ENCODE results near the gene FANCD2. TPM values are rescaled to one million over a fixed set of nuclear protein-coding genes. Genes with fewer than 3 reads are reported as not detected.
"Not testable (repeated sequence)": the region's sequence is repeated elsewhere in the genome, so short reads cannot be mapped to it uniquely, and the experiment has no call there.

Gene FANCD2
- total RNA-seq, 1 donor from 2014 or later: 2.1 TPM

GRCh38 chr3:10088256-10088655, 62.0 kb downstream of the FANCD2 start:
- no peak overlapping the region for H3K4me3 ChIP-seq (ENCODE audit: low read depth, low read length)
- FAIRE-seq: no peak
- peaks cover 1% of the 10 kb centered on the region for H3K36me3 ChIP-seq (ENCODE audit: control insufficient read depth, insufficient read depth, low read length)
- no peaks in the 10 kb centered on the region for H3K27me3 ChIP-seq (ENCODE audit: control insufficient read depth, insufficient read depth, low read length)
- no peak for DNase-seq (ENCODE audit: low read depth)
- no peak for TF ChIP-seq CTCF (IDR thresholded peaks at IDR 0.05; ENCODE audit: insufficient read depth, low read length, severe bottlenecking)

GRCh38 chr3:10090179-10090578, 63.9 kb downstream of the FANCD2 start:
- TF ChIP-seq CTCF (IDR thresholded peaks at IDR 0.05; ENCODE audit: insufficient read depth, low read length, severe bottlenecking): no peak
- Histone ChIP-seq H3K27me3 (ENCODE audit: control insufficient read depth, insufficient read depth, low read length) (no peaks in the 10 kb centered on the region), H3K36me3 (ENCODE audit: control insufficient read depth, insufficient read depth, low read length) (peaks cover 1% of the 10 kb centered on the region), H3K4me3 (ENCODE audit: low read depth, low read length) (no peak overlapping the region)
- DNase-seq (ENCODE audit: low read depth) (no peak), FAIRE-seq (no peak)

- DNase-seq (ENCODE audit: low read depth); H3K4me3 ChIP-seq (ENCODE audit: low read depth, low read length); H3K36me3 ChIP-seq (ENCODE audit: control insufficient read depth, insufficient read depth, low read length); H3K27me3 ChIP-seq (ENCODE audit: control insufficient read depth, insufficient read depth, low read length); FAIRE-seq: not testable (repeated sequence)
These were observed 64.5 kb downstream of the FANCD2 start for GRCh38 chr3:10090774-10091173.

- not testable (repeated sequence) for H3K36me3 ChIP-seq (ENCODE audit: control insufficient read depth, insufficient read depth, low read length); DNase-seq (ENCODE audit: low read depth); FAIRE-seq; H3K4me3 ChIP-seq (ENCODE audit: low read depth, low read length); H3K27me3 ChIP-seq (ENCODE audit: control insufficient read depth, insufficient read depth, low read length)
These were observed 65.2 kb downstream of the FANCD2 start for GRCh38 chr3:10091387-10091786.

- no peak for TF ChIP-seq CTCF (IDR thresholded peaks at IDR 0.05; ENCODE audit: insufficient read depth, low read length, severe bottlenecking)
- FAIRE-seq (no peak), DNase-seq (ENCODE audit: low read depth) (no peak)
- H3K4me3 ChIP-seq (ENCODE audit: low read depth, low read length): no peak overlapping the region
- no peaks in the 10 kb centered on the region for H3K27me3 ChIP-seq (ENCODE audit: control insufficient read depth, insufficient read depth, low read length)
- H3K36me3 ChIP-seq (ENCODE audit: control insufficient read depth, insufficient read depth, low read length): peaks cover 1% of the 10 kb centered on the region
These were observed 67.4 kb downstream of the FANCD2 start for GRCh38 chr3:10093678-10094077.

GRCh38 chr3:10099041-10099440, 72.8 kb downstream of the FANCD2 start:
- FAIRE-seq: no peak
- no peak for DNase-seq (ENCODE audit: low read depth)
- H3K27me3 ChIP-seq (ENCODE audit: control insufficient read depth, insufficient read depth, low read length): no peaks in the 10 kb centered on the region
- H3K4me3 ChIP-seq (ENCODE audit: low read depth, low read length): no peak overlapping the region
- no peaks in the 10 kb centered on the region for H3K36me3 ChIP-seq (ENCODE audit: control insufficient read depth, insufficient read depth, low read length)
- no peak for TF ChIP-seq CTCF (IDR thresholded peaks at IDR 0.05; ENCODE audit: insufficient read depth, low read length, severe bottlenecking)

GRCh38 chr3:10106919-10107318, 80.7 kb downstream of the FANCD2 start:
- H3K4me3 ChIP-seq (ENCODE audit: low read depth, low read length): no peak overlapping the region
- FAIRE-seq: no peak
- no peaks in the 10 kb centered on the region for H3K27me3 ChIP-seq (ENCODE audit: control insufficient read depth, insufficient read depth, low read length)
- no peak for TF ChIP-seq CTCF (IDR thresholded peaks at IDR 0.05; ENCODE audit: insufficient read depth, low read length, severe bottlenecking)
- no peaks in the 10 kb centered on the region for H3K36me3 ChIP-seq (ENCODE audit: control insufficient read depth, insufficient read depth, low read length)
- DNase-seq (ENCODE audit: low read depth): no peak

All from bronchial epithelial cell (primary cell).